GM10266 (cell line): ENCODE data around the gene PBRM1.
A peak's percentile ranks its signal among the peaks of the same experiment; 100 is the strongest.

ENCODE experiments used
- DNase-seq: peaks from one replicate; pipeline ENCODE4 v3.0.0; 2012; ENCODE audit errors: extremely low spot score
- TF ChIP-seq, protein P1 (sequence below): IDR thresholded peaks from 2 replicates; pipeline ENCODE4 v1.5.1; 2012; ENCODE audit warnings: mild to moderate bottlenecking, low read depth; ENCODE audit not compliant: control insufficient read depth, insufficient read depth; ENCODE audit errors: missing control alignments

Gene PBRM1

DNA sequence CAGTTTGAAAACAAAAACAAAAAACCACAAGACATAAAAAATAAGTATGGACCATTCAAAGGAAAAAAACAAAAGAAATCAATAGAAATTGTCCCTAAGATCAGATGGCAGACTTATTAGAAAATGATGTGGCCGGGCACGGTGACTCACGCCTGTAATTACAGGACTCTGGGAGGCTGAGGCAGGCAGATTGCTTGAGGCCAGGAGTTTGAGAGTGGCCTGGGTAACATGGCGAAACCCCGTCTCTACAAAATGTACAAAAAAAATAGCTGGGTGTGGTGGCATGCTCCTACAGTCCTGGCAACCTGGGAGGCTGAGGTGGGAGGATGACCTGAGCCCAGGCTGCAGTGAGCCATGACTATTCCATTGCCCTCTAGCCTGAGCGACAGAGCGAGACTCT lies 36.8 kb upstream of the PBRM1 start:
- DNase-seq: no peak

DNA sequence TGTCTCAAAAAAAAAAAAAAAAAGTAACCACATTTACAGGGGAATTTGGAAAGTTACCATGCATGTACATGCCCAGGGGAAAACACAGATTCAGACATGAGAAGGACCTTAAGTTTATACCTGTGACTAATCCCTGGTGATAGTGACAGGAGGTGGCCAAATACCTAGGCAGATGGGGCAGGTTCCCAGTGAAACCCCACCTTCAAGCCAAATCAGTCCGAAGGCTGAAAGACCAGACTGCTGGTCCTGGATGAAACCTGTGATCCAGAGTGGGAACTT lies 36.0 kb upstream of the PBRM1 start:
- TF ChIP-seq, protein P1, sequence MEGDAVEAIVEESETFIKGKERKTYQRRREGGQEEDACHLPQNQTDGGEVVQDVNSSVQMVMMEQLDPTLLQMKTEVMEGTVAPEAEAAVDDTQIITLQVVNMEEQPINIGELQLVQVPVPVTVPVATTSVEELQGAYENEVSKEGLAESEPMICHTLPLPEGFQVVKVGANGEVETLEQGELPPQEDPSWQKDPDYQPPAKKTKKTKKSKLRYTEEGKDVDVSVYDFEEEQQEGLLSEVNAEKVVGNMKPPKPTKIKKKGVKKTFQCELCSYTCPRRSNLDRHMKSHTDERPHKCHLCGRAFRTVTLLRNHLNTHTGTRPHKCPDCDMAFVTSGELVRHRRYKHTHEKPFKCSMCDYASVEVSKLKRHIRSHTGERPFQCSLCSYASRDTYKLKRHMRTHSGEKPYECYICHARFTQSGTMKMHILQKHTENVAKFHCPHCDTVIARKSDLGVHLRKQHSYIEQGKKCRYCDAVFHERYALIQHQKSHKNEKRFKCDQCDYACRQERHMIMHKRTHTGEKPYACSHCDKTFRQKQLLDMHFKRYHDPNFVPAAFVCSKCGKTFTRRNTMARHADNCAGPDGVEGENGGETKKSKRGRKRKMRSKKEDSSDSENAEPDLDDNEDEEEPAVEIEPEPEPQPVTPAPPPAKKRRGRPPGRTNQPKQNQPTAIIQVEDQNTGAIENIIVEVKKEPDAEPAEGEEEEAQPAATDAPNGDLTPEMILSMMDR: no peak

More for the DNA sequence above, 36.8 kb upstream of the PBRM1 start:
- TF ChIP-seq, protein P1: no peak

DNA sequence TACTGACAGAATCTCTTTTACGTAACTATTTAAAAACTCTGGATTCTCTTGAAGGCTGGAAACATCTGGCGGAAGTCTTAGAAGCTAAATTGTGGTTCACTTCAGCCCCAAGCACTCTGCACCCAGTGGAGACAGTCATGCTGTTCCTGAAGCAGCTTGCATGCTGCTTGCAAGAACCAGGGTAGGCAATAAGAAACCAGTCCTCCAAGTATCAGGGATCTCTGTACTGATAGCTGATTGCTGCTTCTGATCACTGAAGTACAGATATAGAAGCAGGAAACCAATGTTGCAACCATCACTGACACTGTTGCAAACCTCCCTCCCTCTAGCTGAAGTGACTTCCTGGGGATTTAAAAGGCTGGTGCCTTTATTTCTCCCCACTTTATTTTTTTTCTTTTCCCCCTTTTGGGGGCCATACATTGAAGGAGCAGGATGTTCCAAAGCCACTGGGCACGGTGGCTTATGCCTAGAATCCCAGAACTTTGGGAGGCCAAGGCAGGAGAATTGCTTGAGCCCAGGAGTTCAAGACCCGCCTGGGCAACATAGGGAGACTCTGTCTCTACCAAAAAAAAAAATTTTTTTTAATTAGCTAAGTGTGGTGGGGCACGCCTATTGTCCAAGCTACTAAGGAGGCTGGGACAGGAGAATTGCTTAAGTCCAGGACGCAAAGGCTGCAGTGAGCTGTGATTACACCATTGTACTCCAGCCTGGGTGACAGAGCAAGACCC lies 35.5 kb upstream of the PBRM1 start:
- peak; percentile 45 for DNase-seq
- TF ChIP-seq, protein P1: no peak

More for the DNA sequence above, 36.0 kb upstream of the PBRM1 start:
- no peak for DNase-seq

DNA sequence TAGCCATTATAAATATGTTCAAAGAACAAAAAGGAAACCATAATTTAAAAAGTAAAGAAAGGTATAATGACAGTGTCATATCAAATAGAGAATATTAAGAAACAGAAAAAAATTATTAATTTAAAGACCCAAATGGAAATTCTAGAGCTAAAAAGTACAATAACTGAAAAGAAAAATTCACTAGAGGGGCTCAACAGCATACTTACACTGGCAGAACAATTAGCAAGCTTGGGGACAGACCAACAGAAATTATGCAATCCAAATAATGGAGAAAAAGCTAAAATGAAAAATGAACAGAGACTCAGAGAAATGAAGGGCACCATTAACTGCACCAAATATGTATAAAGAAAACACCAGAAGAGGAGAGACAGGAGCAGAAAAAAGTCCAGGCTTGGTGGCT lies 33.9 kb upstream of the PBRM1 start:
- TF ChIP-seq, protein P1: no peak
- DNase-seq: no peak

DNA sequence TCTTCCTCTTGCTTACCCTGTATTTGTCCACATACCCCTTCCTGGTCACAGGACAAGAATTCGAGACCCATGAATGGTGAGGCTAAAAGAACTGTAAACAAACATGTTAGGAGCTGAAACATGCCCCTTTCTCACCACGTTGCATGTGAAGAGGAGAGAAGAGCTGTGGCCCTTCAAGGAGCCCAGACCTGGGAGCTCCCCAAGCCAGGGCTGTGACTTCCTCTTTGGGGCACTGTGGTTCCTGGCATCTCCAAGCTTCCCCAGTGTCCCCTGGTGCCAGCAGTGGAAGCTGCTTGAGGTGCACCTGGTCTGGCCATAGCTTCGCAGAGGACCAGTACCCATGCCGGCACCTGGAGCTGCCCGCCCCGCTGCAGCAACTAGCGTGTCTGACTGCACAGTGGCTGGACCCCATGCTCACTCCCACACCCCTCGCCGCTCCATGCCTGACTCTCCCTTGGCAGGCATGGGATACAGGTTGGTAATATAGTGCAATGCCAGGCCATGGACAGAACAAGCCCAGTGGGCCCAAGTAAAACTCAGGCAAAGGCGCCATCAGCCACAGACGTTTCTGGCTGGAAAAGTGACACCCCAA lies 30.1 kb upstream of the PBRM1 start:
- TF ChIP-seq, protein P1: no peak
- DNase-seq: no peak

DNA sequence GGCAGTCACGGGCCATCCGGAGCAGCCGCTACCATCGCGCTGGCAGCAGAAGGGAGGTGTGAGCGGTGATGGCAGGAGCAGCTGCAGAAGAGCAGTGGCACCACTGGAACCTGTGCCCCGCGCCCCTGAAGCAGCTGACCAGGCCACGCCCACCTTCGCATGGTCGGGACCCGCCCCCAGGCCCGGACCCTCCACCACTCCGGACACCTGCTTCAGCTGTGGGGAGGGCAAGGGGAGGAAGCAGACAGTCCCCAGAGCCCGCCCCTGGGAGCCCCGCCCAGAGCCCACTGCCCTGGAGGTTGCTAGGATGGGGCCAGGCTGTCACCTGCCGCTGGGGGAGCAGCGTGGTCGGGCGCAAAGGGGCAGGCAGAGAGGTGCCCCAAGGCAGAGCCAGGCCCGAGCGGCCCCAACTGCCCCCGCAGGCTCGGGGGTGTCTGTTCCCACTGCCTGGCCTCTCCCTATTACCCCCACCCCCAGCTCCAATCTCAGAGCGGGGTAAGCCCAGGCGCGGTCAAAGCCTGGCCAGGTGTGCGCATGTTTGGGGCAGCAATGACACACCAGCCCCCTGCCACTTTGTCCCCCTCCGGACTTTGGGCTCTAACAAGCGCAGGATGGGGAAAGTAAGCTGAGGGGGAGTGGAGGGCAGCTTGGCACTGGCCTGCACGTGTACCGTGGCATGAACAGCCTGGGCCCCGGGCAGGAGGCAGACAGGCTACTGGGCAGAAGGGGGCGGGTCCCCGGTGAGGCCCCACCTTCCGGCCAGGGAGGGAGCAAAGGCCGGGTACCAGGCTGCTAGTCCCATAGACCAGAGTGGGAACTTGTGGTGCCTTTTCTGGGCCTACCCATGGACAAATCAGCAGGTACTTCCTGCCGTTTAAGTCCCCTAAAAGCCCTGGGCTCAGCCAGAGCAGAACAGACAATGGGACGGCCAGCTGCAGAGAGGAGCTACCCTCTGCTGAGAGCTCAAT lies 28.9 kb upstream of the PBRM1 start:
- no peak for DNase-seq
- TF ChIP-seq, protein P1: no peak
